Measurements from ENCODE around the gene ILKAP.

Gene ILKAP

DNA sequence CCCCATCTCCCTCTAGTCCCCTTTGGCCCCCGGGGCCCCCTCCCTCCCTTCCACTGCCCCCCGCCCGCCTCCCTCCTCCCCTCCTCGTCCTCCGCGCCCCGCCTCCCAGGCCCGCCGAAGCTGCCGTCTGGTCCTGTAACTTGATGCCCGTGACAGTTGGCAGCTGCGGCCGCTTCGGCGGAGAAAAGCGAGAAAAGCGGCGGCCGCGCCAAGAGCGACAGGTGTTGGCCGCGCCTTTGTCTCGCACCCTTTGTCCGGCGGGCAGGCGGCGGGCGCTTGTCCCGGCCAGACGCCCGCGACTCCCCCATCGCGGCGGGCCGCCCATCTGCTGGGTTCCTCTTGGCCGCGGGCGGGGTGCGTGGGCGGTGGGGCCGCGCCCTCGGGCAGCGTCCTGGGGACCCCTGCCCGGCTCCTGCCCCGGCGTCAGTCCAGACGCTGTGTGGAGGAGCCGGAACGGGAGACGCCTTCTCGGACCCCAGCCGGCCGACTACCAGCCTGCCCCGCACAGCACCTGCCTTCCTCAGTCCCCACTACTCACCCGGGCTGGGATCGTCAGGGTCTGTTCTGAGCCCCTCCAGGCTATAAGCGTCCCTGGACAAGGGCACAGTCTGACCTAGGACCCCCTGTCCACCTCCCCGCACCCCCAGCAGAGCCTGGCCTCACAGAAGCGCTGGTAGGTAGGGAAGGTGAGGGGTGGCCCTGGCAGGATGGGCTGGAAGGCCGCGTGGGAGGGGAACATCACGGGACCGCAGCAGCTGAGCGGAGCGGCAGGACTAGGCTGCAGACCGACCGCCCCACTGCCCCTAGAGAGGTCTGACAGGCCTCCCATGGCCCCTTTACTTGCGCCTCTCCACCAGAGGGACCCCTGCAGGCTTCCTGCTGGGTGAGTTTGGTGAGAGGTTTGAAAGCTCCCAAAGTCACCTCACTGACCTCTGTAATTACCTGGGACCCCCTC lies 37.5 kb upstream of the ILKAP start:
- DNase-seq: peak; percentile 53 to 55
- TF ChIP-seq POLR2A (IDR thresholded peaks at IDR 0.05; ENCODE audit: low read length) (no peak), GATA1 (IDR thresholded peaks at IDR 0.05; ENCODE audit: low read depth, low read length) (no peak)

DNA sequence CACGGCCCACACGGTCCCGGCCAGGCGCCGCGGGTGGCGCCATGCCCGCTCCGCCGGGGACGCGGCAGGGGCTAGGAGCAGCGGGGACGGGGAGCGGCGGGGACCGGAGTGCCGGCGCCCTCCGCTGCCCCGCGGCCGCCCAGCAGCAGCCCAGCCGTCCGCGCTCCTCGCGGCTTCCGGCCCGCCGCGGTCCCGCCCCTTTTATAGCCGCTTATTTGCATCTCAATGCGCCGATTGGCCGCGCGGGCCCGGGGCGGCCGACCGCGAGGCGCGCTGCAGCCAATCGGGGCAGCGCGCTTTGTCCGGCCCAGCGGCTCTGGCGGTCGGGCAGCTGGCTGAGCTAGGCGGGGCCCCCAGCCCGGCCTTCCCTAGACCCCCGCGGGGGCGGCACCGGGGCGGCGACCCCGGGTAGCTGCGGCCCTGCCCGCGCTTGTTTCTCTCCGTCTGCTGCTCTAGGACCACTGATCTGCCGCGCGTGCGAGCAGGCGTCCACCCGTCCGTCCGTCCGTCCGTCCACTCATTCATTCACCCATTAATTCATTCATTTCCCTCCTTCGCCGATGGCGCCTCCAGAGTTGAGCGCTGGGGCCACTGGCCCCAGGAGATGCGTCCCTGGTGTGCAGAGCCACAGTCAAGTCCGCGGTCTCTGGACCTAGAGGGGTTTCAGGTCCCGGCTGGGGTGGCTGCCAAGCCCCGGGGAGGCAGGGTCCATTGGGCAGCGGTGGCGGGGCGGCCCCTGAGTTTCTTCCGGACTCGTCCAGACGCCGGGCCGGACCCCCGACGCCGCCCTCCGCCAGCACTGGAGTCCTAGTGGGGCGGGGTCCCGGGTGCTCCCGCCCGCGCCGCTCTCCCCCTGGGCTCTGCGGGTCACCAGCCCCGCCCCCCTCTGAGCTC lies 36.6 kb upstream of the ILKAP start, which contains the start of gene HES6:
Gene HES6 (minus strand): TSS at position 176 of the 894 bp plus-strand sequence. CDS start 133 bp downstream, at position 43.
- TF ChIP-seq POLR2A (IDR thresholded peaks at IDR 0.05; ENCODE audit: low read length): peak; percentile 99
- no peak for TF ChIP-seq GATA1 (IDR thresholded peaks at IDR 0.05; ENCODE audit: low read depth, low read length)
- peak; percentile 93 to 96 for DNase-seq

DNA sequence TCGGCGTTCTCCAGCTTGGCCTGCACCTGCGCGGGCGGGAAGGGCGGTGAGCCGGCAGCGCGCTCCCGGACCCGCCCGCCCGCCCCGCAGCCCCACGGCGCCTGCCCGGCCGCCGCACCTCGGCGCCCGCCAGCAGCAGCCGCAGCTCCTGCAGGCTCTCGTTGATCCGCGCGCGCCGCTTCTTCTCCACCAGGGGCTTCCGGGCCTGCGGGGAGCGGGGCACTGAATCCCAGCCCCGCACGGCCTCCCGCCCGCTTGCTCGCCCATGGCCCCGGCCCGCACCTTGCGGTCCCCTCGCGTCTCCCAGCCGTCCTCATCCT lies 36.0 kb upstream of the ILKAP start:
- TF ChIP-seq POLR2A (IDR thresholded peaks at IDR 0.05; ENCODE audit: low read length) (no peak), GATA1 (IDR thresholded peaks at IDR 0.05; ENCODE audit: low read depth, low read length) (no peak)
- peak; percentile 74 to 80 for DNase-seq

DNA sequence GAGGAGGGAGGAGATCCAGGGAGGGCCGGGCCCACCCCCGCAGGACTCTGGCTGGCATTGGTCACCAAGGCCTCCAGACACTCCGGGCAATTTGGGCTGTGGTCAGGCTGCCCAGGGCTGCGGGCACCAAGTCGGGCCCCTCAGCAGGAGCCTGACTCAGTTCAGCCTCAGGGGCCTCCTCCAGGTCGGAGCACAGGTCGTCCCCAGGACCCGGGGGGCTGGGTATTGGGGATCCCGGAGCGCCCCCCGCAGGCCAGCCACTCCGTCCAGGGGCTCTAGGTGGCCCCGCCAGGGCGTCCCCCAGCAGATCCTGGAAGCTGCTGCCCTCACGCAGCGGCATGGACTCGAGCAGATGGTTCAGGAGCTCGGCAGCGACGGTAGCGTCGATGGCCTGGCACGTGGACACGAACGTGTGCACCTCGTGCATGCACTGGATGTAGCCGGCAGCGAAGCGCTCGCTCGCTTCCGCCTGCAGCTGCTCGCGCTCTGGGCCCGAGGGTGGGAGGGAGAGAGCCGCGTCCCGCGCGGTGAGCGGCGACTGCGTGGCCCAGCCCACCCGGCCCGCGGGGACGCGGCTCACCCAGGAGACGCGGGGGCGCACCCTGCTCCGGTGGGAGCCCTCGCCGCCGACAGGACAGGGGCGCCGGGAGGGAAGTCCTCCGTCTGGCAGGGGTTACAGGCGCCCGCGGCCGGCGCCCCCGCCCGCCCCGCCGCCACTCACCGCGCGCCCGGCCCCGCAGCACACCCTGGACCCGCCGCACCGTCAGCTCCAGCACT lies 35.5 kb upstream of the ILKAP start:
- TF ChIP-seq GATA1 (IDR thresholded peaks at IDR 0.05; ENCODE audit: low read depth, low read length) (no peak), POLR2A (IDR thresholded peaks at IDR 0.05; ENCODE audit: low read length) (no peak)
- peak; percentile 68 to 74 for DNase-seq

DNA sequence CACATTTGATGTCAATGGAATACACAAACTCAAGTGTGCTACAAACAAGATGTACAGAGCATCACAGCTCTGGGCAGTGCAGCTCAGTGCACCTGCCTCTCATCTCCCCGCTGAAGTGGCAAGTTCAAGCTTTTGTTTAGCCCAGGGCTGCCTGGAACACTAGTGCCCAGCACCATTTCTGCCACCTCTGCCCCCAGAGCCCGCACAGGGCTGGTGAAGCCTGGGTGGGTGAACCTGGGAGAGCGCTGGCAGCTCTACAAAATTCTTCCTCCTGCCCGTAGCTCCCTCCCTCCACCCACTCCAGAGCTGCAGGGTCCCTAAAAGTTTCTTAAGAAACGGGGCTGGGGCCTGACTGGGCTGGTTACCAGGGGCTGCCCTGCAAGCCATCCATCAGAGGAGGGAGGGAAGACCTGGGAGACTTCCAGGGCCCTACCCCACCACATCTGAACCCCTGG lies 34.8 kb upstream of the ILKAP start:
- TF ChIP-seq GATA1 (IDR thresholded peaks at IDR 0.05; ENCODE audit: low read depth, low read length) (no peak), POLR2A (IDR thresholded peaks at IDR 0.05; ENCODE audit: low read length) (no peak)
- DNase-seq: peak in 1 of 2 experiments; percentile 39

DNA sequence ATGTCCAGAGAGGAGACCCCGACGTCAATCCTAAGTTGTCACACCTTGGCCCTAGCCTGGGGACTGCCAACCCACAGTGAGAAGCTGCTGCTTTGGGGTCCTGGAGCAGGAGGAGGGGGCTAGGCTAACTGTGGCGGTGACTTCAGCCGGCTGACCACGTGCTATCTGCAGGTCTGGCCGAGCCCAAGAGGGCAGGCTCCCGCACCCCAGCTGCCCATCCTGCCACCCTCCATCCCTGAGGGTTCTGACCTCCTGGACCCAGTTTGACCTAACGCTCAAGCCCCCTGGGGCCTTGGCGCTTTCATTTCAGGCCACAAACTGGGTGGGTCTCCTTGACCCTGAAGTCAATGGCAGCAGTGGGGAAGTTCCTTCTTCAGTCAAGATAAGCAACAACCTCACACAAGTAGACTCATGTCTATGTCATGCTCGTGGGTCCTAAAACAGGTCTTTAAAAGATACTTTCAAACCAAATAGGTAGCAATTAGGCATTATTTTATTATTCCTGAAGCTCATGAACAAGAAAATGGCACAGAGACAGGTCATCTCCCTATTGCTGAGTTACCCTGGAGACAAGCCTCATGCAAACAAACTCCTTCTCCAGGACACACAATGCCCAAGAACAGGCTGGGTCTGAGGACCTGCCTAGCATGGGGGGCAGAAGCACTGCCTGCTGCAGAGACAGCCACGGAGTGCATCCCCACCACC lies 34.1 kb upstream of the ILKAP start:
- TF ChIP-seq POLR2A (IDR thresholded peaks at IDR 0.05; ENCODE audit: low read length): peak; percentile 73
- TF ChIP-seq GATA1 (IDR thresholded peaks at IDR 0.05; ENCODE audit: low read depth, low read length): no peak
- DNase-seq: peak; percentile 56 to 60

DNA sequence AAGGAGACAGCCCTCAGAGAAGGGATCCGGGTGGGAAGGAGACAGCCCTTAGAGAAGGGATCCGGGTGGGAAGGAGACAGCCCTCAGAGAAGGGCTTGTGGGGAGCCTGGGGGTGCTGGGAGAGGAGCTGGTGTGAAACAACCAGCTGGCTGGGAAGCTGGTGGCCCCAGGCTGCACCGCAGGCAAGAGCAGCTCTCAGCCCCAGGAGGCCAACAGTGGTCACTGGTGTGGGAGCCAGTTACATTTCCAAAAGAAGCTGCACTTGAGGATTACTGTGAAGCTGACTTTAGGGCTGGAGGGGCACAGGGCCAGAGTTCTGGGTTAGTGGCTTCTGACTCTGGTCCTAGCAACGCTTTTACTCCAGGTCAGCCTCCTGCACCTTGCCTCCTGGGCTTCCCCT lies 33.1 kb upstream of the ILKAP start:
- peak; percentile 22 to 24 for DNase-seq
- TF ChIP-seq GATA1 (IDR thresholded peaks at IDR 0.05; ENCODE audit: low read depth, low read length): no peak
- TF ChIP-seq POLR2A (IDR thresholded peaks at IDR 0.05; ENCODE audit: low read length): no peak

DNA sequence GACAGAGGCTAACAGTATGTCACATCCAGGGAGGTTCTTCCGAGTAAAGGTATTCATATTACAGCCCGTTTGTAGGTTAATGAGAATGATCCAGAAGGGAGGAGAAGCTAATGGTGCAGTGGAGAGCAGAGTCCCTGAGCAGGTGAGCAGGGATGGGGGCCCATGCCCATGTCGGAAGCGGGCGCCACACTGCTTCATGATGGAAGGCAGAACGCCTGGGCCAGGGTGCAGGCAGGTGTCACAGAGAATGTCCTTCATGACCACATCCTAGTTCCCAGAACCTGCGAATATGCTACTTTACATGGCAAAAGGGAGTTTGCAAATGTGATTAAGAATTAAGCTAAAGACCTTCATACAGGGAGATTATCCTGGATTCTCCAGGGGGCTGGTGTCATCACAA lies 32.4 kb upstream of the ILKAP start:
- no peak for TF ChIP-seq GATA1 (IDR thresholded peaks at IDR 0.05; ENCODE audit: low read depth, low read length)
- no peak for TF ChIP-seq POLR2A (IDR thresholded peaks at IDR 0.05; ENCODE audit: low read length)
- DNase-seq: peak in 1 of 2 experiments; percentile 24

DNA sequence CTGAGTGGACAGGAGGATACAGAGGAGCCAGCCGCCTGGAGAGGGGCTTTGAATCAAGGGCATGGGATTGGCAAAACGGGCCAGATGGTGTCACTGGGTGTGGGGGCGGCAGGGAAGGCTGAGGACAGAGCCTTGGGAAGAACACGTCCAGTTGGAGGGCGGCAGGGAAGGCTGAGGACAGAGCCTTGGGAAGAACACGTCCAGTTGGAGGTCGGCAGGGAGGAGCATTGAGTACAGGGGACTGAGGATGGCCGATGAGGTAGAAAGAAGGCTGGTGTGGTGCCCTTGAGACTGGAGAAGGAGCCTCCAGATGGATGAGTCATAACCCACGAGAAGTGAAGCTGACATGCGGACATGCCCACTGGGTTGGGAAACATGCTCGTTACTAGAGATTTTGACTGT lies 31.8 kb upstream of the ILKAP start:
- DNase-seq: peak in 1 of 2 experiments; percentile 29
- TF ChIP-seq POLR2A (IDR thresholded peaks at IDR 0.05; ENCODE audit: low read length) (no peak), GATA1 (IDR thresholded peaks at IDR 0.05; ENCODE audit: low read depth, low read length) (no peak)

DNA sequence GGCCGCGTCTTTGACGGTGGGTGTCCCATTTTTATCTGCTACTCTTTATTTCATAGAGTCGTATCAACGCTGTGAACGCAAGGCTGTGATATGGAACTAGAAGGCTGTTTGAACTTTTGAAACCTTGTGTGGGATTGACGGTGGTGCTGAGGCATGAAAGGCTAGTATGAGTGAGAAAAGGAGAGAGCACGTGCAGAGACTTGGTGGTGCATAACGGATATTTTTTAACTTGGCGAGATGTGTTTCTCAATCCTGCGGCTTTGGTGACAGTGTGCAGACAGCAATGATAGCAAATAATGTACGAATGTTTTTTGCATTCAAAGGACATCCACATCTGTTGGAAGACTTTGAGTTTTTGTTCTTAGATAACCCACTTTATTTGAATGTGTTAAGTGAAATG lies 30.1 kb upstream of the ILKAP start:
- TF ChIP-seq POLR2A (IDR thresholded peaks at IDR 0.05; ENCODE audit: low read length) (no peak), GATA1 (IDR thresholded peaks at IDR 0.05; ENCODE audit: low read depth, low read length) (no peak)
- no peak for DNase-seq

DNA sequence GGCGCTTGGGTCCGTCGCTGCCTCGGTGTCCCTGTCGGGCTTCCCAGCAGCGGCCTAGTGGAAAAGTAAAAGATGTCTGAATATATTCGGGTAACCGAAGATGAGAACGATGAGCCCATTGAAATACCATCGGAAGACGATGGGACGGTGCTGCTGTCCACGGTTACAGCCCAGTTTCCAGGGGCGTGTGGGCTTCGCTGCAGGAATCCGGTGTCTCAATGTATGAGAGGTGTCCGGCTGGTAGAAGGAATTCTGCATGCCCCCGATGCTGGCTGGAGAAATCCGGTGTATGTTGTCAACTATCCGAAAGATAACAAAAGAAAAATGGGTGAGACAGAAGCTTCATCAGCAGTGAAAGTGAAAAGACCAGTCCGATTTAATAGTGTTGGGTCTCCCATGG lies 28.3 kb upstream of the ILKAP start:
- TF ChIP-seq POLR2A (IDR thresholded peaks at IDR 0.05; ENCODE audit: low read length) (no peak), GATA1 (IDR thresholded peaks at IDR 0.05; ENCODE audit: low read depth, low read length) (no peak)

DNA sequence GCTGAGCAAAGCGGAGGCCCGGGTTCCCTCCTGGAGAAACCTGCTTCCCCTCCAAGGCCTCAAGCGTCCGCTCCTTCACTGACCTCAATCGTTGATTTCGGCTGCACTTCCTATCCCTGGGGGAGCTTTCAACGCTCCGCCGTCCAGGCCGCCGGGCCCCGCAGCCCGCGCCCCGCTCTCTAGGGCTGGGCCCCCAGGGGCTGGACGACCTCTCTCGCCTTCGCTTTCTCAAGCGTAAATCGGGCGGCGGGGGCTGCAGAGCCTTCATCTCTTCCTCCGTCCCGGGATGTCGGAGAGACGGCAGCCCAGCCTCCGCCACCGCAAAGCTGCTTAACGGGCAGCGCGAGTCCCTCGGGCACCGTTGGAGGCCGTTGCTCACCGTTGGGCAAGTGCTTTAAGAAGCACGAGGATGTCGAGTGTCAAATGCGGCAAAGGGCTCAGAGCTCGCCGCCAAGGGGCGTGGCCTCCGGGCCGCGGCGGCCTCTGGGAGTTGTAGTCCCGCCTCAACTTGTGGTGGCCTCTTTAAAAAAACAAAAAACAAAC lies 27.8 kb upstream of the ILKAP start:
- TF ChIP-seq GATA1 (IDR thresholded peaks at IDR 0.05; ENCODE audit: low read depth, low read length) (no peak), POLR2A (IDR thresholded peaks at IDR 0.05; ENCODE audit: low read length) (peak; percentile 69)
- DNase-seq: peak; percentile 85 to 88

More for the DNA sequence above, 28.3 kb upstream of the ILKAP start:
- no peak for DNase-seq
